HepG2 (cell line): ENCODE measurements around the gene MAN2C1. TPM values are rescaled to one million over a fixed set of nuclear protein-coding genes. Genes with fewer than 3 reads are reported as not detected.

Experiments
- GATAD2A ChIP-seq: IDR thresholded peaks from 2 replicates; pipeline ENCODE4 v1.6.1; 2016
- HMG20A ChIP-seq: IDR thresholded peaks from 2 replicates; pipeline ENCODE4 v1.6.1; 2016; ENCODE audit warnings: borderline replicate concordance
- HNF4A ChIP-seq: sonication (generic); formaldehyde crosslinking; IDR thresholded peaks from 2 replicates; pipeline ENCODE4 v1.4.0; 2020; ENCODE audit warnings: missing genetic modification reagents
- RARA ChIP-seq: IDR thresholded peaks from 2 replicates; pipeline ENCODE4 v1.6.1; 2016; ENCODE audit warnings: missing genetic modification reagents, missing compliant biosample characterization
- RFX1 ChIP-seq: fragments of 450-650 bp; IDR thresholded peaks from 2 replicates; pipeline ENCODE4 v1.6.1; 2017
- SOX6 ChIP-seq, 2 experiments: fragments of 450-650 bp in 1 of 2; sonication (generic) in 1 of 2; formaldehyde crosslinking in 1 of 2; IDR thresholded peaks; 2 replicates each; pipeline versions ENCODE4 v1.4.0 to v1.6.1; 2017 to 2020; ENCODE audit warnings: antibody characterized with exemption in 1 of 2, mild to moderate bottlenecking in 1 of 2, missing genetic modification reagents in 1 of 2
- TBL1XR1 ChIP-seq: fragments of 150-350 bp; IDR thresholded peaks from 2 replicates; pipeline ENCODE4 v1.6.1; 2014; ENCODE audit warnings: borderline replicate concordance, low read length; ENCODE audit not compliant: partially characterized antibody
- THYN1 ChIP-seq: sonication (generic); formaldehyde crosslinking; IDR thresholded peaks from 2 replicates; pipeline ENCODE4 v1.8.1; 2023; ENCODE audit warnings: low read depth, mild to moderate bottlenecking, moderate library complexity, missing genetic modification reagents, borderline replicate concordance
- YEATS2 ChIP-seq: sonication (generic); formaldehyde crosslinking; IDR thresholded peaks from 2 replicates; pipeline ENCODE4 v1.4.0; 2020; ENCODE audit warnings: missing genetic modification reagents, borderline replicate concordance
- ZC3H13 ChIP-seq: sonication (generic); formaldehyde crosslinking; IDR thresholded peaks from 2 replicates; pipeline ENCODE4 v1.8.1; 2023; ENCODE audit warnings: mild to moderate bottlenecking, missing genetic modification reagents, moderate library complexity
- ZNF124 ChIP-seq: sonication (generic); formaldehyde crosslinking; IDR thresholded peaks from 2 replicates; pipeline ENCODE4 v1.4.0; 2020; ENCODE audit warnings: missing genetic modification reagents
- ZNF225 ChIP-seq: sonication (generic); formaldehyde crosslinking; IDR thresholded peaks from 2 replicates; pipeline ENCODE4 v1.4.0; 2020; ENCODE audit warnings: mild to moderate bottlenecking, missing genetic modification reagents
- ZNF251 ChIP-seq: sonication (generic); formaldehyde crosslinking; IDR thresholded peaks from 2 replicates; pipeline ENCODE4 v1.9.0; 2021; ENCODE audit warnings: mild to moderate bottlenecking, missing genetic modification reagents
- ZNF333 ChIP-seq: sonication (generic); formaldehyde crosslinking; IDR thresholded peaks from 2 replicates; pipeline ENCODE4 v1.4.0; 2020; ENCODE audit warnings: mild to moderate bottlenecking, missing genetic modification reagents, borderline replicate concordance
- ZNF431 ChIP-seq: sonication (generic); formaldehyde crosslinking; IDR thresholded peaks from 2 replicates; pipeline ENCODE4 v1.9.0; 2022; ENCODE audit warnings: missing genetic modification reagents, low read depth, mild to moderate bottlenecking, borderline replicate concordance
- ZNF577 ChIP-seq: sonication (generic); formaldehyde crosslinking; IDR thresholded peaks from 2 replicates; pipeline ENCODE4 v1.4.0; 2020; ENCODE audit warnings: mild to moderate bottlenecking, low read depth, missing genetic modification reagents, borderline replicate concordance
- ZNF672 ChIP-seq: sonication (generic); formaldehyde crosslinking; IDR thresholded peaks from 2 replicates; pipeline ENCODE4 v1.8.1; 2022; ENCODE audit warnings: missing genetic modification reagents
- ZNF678 ChIP-seq: sonication (generic); formaldehyde crosslinking; IDR thresholded peaks from 2 replicates; pipeline ENCODE4 v1.4.0; 2020; ENCODE audit warnings: mild to moderate bottlenecking, missing genetic modification reagents
- polyA plus RNA-seq, 8 experiments: library from polyadenylated mRNA; depleted of rRNA in 3 of 8; stranded (reverse) in 7 of 8; unstranded in 1 of 8; fragments of >200 nt; fragmentation: Illumina TruSeq in 4 of 8; extraction: Trizol in 4 of 8; gene quantifications; 2 replicates each; pipeline versions ENCODE4 v1.2.1 to v1.2.3, GENCODE V29; 2011 to 2016; ENCODE audit warnings: low read depth in 4 of 8, missing spikeins in 1 of 8, mixed read lengths in 1 of 8; ENCODE audit not compliant: insufficient read depth in 1 of 8
- total RNA-seq, 5 experiments: library from RNA; depleted of rRNA; stranded (reverse); fragments of >200 nt; fragmentation: Illumina TruSeq; extraction: Trizol; gene quantifications; 2 replicates each; pipeline ENCODE4 v1.2.3, GENCODE V29; 2016; ENCODE audit warnings: low read depth in 1 of 5
- TF ChIP-seq, protein P1 (sequence below): sonication (generic); formaldehyde crosslinking; IDR thresholded peaks from 2 replicates; pipeline ENCODE4 v1.4.0; 2020; ENCODE audit warnings: mild to moderate bottlenecking, missing genetic modification reagents

MAN2C1 gene
- total and polyA plus RNA-seq, 2 of the 13 experiments (the other 11 are each of a cell fraction or from before 2014, with no cell fraction given), result 62.6 to 71.0 TPM

DNA sequence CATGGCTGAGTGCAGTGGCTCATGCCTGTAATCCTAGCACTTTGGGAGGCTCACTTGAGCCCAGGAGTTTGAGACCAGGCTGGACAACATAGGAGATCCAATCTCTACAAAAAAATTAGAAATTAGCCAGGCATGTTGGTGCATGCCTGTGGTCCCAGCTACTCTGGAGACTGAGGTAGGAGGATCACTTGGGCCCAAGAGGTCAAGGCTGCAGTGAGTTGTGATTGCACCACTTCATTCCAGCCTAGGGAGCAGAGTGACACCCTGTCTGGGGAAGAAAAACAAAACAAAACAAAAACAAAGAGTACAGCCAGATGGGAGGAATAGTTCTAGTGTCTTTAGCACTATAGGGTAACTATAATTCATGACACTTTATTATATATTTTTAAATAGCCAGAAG is 58.7 kb downstream of the MAN2C1 start (continued):
- TF ChIP-seq, protein P1, sequence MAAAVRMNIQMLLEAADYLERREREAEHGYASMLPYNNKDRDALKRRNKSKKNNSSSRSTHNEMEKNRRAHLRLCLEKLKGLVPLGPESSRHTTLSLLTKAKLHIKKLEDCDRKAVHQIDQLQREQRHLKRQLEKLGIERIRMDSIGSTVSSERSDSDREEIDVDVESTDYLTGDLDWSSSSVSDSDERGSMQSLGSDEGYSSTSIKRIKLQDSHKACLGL (CRISPR knock-in tag), result no peak
- TF ChIP-seq ZNF225 (CRISPR knock-in tag) (no peak), SOX6 (IDR thresholded peaks at IDR 0.05) (no peak), SOX6 (CRISPR knock-in tag; IDR thresholded peaks at IDR 0.05) (peak; percentile 25; the same call in 1 of the 2 replicates), ZNF333 (CRISPR knock-in tag) (no peak), ZNF678 (CRISPR knock-in tag) (no peak), THYN1 (no peak), YEATS2 (CRISPR knock-in tag) (no peak), ZNF251 (no peak), HNF4A (CRISPR knock-in tag) (peak; percentile 43; the same call in 1 of the 2 replicates), RFX1 (no peak), RARA (CRISPR knock-in tag) (peak; percentile 46; the same call in 1 of the 2 replicates), TBL1XR1 (no peak), ZNF577 (no peak), HMG20A (CRISPR knock-in tag) (peak; percentile 18; the same call in 1 of the 2 replicates), ZNF431 (CRISPR knock-in tag) (no peak), ZNF124 (no peak), ZNF672 (CRISPR knock-in tag) (no peak), ZC3H13 (CRISPR knock-in tag) (no peak), GATAD2A (peak; percentile 24; the same call in 1 of the 2 replicates)
